ENCODE results near the gene FBLN2.

Gene FBLN2

DNA sequence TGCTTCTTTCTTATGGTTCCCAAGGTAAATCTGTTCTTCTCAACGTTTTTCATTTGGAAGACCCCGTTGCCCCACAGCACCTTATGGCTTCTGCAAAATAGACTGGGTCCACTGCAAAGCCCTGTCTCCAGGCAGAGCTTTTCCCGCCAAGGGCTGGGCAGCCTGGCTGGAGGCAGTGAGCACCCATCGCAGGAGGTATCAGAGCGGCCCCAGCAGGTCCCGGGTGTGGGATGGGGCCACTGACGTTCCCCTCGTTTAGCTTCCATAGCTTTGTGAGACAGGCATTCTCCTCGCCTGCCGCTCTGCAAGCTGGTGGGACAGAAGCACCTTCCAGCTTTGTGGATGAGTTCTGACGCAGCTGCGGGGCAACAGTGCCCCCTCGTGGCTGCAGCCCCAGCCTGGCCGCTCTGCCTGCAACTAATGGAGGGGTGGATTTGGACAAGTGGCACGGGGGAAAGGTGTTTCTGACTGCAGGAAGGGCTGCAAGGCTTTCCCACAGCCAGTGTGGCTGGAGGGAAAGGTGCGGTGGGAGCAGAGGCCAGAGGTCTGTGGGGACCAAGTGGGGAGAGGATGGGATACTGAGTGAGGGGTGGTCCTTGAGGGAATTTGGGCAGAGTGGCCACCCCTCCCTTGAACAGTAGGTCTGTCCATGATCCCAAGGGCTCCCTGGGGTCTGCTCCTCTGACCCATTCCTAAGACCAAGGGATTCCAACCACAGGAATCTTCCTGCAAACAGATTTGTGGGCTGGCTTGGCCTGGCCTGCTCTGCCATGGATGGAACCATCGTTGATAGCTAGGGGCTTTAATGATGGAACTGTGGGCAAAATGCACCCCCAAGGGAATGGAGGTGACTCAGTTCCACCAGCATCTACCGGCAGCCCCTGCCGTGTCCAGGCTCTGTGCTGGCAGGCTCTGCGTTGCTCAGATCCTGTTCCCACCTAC, 99.4 kb downstream of the FBLN2 start:
- peaks cover 0 to 19% (median 15%) of the 10 kb centered on the region in 4 donors for H3K4me1 ChIP-seq
- intact Hi-C loops (cut with DNase I; ENCODE audit: low total_unique reads), result loop anchor here (10.0 kb wide), 1 partner anchor 554 kb away; no protein-coding TSS in a partner anchor
- no peak overlapping the region for H3K4me3 ChIP-seq
- no peaks in the 10 kb centered on the region for H3K9me3 ChIP-seq
- TF ChIP-seq CTCF (IDR thresholded peaks at IDR 0.05), result peak; percentile 94 to 97
- peaks cover 0 to 17% of the 10 kb centered on the region in 2 donors for H3K27me3 ChIP-seq
- no peak overlapping the region for H3K27ac ChIP-seq
- no peaks in the 10 kb centered on the region for H3K36me3 ChIP-seq
- peak; percentile 85 to 88 for DNase-seq

GRCh38 chr3:13650210-13651056, 101.5 kb downstream of the FBLN2 start:
- Histone ChIP-seq H3K9me3 (no peaks in the 10 kb centered on the region), H3K4me1 (peaks cover 0 to 27% (median 20%) of the 10 kb centered on the region in 4 donors), H3K4me3 (no peak overlapping the region), H3K27ac (no peak overlapping the region), H3K27me3 (peaks cover 0 to 34% of the 10 kb centered on the region in 2 donors), H3K36me3 (no peaks in the 10 kb centered on the region)
- TF ChIP-seq CTCF (IDR thresholded peaks at IDR 0.05), result peak; percentile 91 to 99
- DNase-seq, result peak; percentile 60 to 83
- intact Hi-C loops (cut with DNase I; ENCODE audit: low total_unique reads), result no loop called here

GRCh38 chr3:13651057-13651400, 102.1 kb downstream of the FBLN2 start:
- no peak for DNase-seq
- H3K27ac ChIP-seq, result no peak overlapping the region
- H3K4me3 ChIP-seq, result no peak overlapping the region
- no peaks in the 10 kb centered on the region for H3K36me3 ChIP-seq
- peaks cover 0 to 27% (median 21%) of the 10 kb centered on the region in 4 donors for H3K4me1 ChIP-seq
- intact Hi-C loops (cut with DNase I; ENCODE audit: low total_unique reads), result no loop called here
- no peaks in the 10 kb centered on the region for H3K9me3 ChIP-seq
- H3K27me3 ChIP-seq, result peaks cover 0 to 34% of the 10 kb centered on the region in 2 donors
- no peak for TF ChIP-seq CTCF (IDR thresholded peaks at IDR 0.05)

DNA sequence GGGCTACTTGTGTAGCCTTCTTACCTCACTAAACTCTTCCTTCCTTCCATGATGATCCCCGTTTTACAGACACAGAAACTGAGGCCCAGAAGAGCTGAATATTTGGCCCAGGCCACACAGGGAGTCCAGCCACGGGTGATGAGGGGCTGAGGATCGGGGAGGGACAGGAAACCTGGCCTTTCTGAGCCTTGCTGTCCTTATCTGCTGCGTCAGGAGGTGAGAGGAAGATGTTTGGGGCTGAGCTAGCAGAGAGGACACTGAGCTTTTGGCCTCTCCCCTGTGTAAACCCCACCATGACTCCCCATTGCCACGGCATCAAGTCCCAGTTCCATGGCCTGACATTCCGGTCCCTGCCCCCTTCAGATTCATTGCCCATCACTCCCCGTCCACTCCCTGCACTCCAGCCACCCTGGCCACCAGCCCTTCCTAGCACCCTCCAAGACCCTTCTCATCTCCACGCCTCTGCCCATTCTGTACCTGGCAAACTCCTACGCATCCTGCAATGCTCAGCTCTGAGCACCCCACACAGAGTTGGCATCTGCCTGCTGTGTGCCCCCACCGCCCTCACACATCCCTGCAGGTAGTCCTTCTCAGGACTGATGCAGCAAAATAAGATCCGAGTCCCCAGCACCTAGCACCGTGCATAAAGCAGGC, 103.0 kb downstream of the FBLN2 start:
- intact Hi-C loops (cut with DNase I; ENCODE audit: low total_unique reads), result loop anchor here (2.0 kb wide), 1 partner anchor 157 kb away; no protein-coding TSS in a partner anchor
- no peak for TF ChIP-seq CTCF (IDR thresholded peaks at IDR 0.05)
- Histone ChIP-seq H3K27me3 (peaks cover 0 to 42% of the 10 kb centered on the region in 2 donors), H3K4me1 (peaks cover 0 to 27% (median 21%) of the 10 kb centered on the region in 4 donors), H3K27ac (no peak overlapping the region), H3K4me3 (no peak overlapping the region), H3K9me3 (no peaks in the 10 kb centered on the region), H3K36me3 (no peaks in the 10 kb centered on the region)
- DNase-seq, result no peak

DNA sequence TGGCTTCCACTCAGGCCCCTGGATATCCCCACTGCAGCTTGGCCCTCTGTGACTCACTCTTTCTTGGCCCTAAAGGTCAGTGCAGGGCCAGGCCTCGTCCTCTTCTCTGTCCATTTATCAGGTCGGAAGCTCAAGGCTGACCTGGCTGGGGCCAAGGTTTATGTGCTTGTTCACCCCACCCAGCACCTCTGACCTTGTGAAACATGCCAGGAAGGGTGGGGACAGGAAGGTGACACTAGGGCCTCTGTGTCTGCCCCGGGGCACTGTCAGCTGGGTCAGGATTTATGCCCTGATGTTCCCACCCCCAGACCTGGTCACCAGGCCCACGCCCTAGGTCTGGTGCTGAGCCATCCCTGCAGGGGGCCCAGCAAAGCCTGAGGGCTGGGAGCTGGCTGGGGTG, 103.8 kb downstream of the FBLN2 start:
- DNase-seq, result no peak
- peaks cover 0 to 24% (median 20%) of the 10 kb centered on the region in 4 donors for H3K4me1 ChIP-seq
- no peaks in the 10 kb centered on the region for H3K9me3 ChIP-seq
- no peaks in the 10 kb centered on the region for H3K36me3 ChIP-seq
- intact Hi-C loops (cut with DNase I; ENCODE audit: low total_unique reads), result loop anchor here (2.0 kb wide), 1 partner anchor 158 kb away; no protein-coding TSS in a partner anchor
- H3K27me3 ChIP-seq, result peaks cover 0 to 48% of the 10 kb centered on the region in 2 donors
- no peak overlapping the region for H3K27ac ChIP-seq
- no peak for TF ChIP-seq CTCF (IDR thresholded peaks at IDR 0.05)
- H3K4me3 ChIP-seq, result no peak overlapping the region

Measured in tibial artery (tissue), 4 donors.